Measurements from ENCODE around the gene CD38. TPM values are rescaled to one million over a fixed set of nuclear protein-coding genes. Genes with fewer than 3 reads are reported as not detected.
"Not testable (repeated sequence)": the region's sequence is repeated elsewhere in the genome, so short reads cannot be mapped to it uniquely, and the experiment has no call there.

CD38 gene
- total RNA-seq (not detected in 2 replicates), polyA plus RNA-seq (0.69 TPM in 1 of 2 replicates, not detected in the other)

DNA sequence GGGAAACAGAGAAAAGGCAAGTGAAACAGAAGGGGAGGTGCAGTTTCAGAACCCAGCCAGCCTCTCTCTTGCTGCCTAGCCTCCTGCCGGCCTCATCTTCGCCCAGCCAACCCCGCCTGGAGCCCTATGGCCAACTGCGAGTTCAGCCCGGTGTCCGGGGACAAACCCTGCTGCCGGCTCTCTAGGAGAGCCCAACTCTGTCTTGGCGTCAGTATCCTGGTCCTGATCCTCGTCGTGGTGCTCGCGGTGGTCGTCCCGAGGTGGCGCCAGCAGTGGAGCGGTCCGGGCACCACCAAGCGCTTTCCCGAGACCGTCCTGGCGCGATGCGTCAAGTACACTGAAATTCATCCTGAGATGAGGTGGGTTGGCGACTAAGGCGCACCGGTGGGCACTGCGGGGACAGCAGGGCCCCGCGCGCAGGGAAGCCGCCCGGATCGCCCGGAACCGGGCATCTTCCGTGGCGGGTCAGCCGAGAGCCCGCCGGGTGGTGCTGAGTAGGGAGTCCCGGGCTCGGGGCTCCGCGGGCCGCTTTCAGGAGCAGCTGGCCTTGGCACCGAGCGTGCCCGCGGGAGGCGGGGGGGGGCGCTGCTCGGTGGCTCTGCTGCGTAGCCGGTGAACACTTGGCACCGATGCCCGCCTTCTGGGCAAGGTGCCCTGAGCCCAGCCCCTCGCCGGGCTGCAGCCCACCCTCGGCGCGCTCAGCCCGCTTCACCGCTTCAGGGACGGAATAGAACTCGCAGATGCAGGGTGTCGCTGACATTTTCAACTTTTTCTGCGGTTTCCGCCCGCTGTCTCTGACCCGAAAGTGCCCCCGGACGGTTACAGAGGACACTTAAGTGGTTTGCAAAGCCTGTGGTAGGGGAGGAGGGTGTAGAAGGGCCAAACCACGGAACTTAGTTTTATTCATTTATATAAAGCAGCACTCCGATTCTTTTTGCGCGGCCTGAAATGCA is at the start of gene CD38:
Gene CD38 (plus strand): TSS at position 40 of the 953 bp plus-strand sequence. CDS start 87 bp downstream, at position 127.
- no peaks in the 10 kb centered on the region for H3K36me3 ChIP-seq
- H3K4me1 ChIP-seq (ENCODE audit: low read depth): no peaks in the 10 kb centered on the region
- TF ChIP-seq CTCF (IDR thresholded peaks at IDR 0.05; ENCODE audit: low read depth, low read length): no peak
- H3K27me3 ChIP-seq: peaks cover 82% of the 10 kb centered on the region
- peak within 1 kb of the TSS; percentile 33 for H3K4me3 ChIP-seq
- H3K9me3 ChIP-seq (ENCODE audit: low read depth): no peaks in the 10 kb centered on the region
- peak; percentile 29 to 32 for DNase-seq (ENCODE audit: low read depth in 1 of 2, low spot score in 1 of 2)
- no peak within 1 kb of the TSS for H3K27ac ChIP-seq

DNA sequence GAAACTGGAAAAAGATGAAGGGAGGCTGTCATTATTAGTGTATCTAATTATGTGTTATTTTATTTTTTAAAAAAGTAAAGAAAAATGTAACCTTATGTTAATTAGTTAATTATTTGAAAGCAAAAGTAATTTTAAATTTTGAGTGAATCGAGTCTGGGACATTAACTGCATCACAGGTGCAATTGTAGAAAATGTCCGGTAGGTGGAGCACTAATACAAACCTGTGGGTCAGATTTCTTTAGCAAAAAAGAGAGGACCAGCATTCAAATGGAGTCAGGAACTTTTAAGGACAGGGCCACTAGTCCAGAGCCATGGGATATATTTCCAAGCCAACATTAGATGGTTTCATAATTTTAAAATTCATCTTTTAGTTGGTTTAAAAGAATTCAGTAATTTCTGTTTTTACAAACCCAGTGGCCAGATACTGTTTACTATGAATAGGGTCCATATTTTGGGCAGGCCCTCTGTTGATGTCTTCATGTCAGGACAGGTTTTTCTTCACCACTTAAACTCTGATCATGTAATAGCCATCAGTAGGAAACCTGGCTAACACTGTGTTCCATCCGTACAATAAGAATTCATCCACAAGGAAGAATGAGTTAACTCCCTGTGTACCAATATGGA is 48.1 kb upstream of the CD38 start:
- TF ChIP-seq CTCF (IDR thresholded peaks at IDR 0.05; ENCODE audit: low read depth, low read length): peak; percentile 77
- Histone ChIP-seq H3K9me3 (ENCODE audit: low read depth) (no peaks in the 10 kb centered on the region), H3K4me1 (ENCODE audit: low read depth) (no peaks in the 10 kb centered on the region), H3K27ac (no peak overlapping the region), H3K36me3 (no peaks in the 10 kb centered on the region), H3K4me3 (no peak overlapping the region), H3K27me3 (no peaks in the 10 kb centered on the region)
- peak; percentile 65 to 69 for DNase-seq (ENCODE audit: low read depth in 1 of 2, low spot score in 1 of 2)

GRCh38 chr4:15733061-15733460 is 45.1 kb upstream of the CD38 start:
- H3K9me3 ChIP-seq (ENCODE audit: low read depth); H3K4me1 ChIP-seq (ENCODE audit: low read depth); H3K36me3 ChIP-seq; H3K4me3 ChIP-seq; H3K27me3 ChIP-seq; H3K27ac ChIP-seq; DNase-seq (ENCODE audit: low read depth in 1 of 2, low spot score in 1 of 2): not testable (repeated sequence)

- TF ChIP-seq CTCF (IDR thresholded peaks at IDR 0.05; ENCODE audit: low read depth, low read length): no peak
- H3K9me3 ChIP-seq (ENCODE audit: low read depth): no peaks in the 10 kb centered on the region
- H3K36me3 ChIP-seq: no peaks in the 10 kb centered on the region
- H3K4me3 ChIP-seq: no peak overlapping the region
- DNase-seq (ENCODE audit: low read depth in 1 of 2, low spot score in 1 of 2): no peak
- no peaks in the 10 kb centered on the region for H3K4me1 ChIP-seq (ENCODE audit: low read depth)
- H3K27me3 ChIP-seq: no peaks in the 10 kb centered on the region
- no peak overlapping the region for H3K27ac ChIP-seq
These were observed 42.6 kb upstream of the CD38 start for GRCh38 chr4:15735536-15735935.

DNA sequence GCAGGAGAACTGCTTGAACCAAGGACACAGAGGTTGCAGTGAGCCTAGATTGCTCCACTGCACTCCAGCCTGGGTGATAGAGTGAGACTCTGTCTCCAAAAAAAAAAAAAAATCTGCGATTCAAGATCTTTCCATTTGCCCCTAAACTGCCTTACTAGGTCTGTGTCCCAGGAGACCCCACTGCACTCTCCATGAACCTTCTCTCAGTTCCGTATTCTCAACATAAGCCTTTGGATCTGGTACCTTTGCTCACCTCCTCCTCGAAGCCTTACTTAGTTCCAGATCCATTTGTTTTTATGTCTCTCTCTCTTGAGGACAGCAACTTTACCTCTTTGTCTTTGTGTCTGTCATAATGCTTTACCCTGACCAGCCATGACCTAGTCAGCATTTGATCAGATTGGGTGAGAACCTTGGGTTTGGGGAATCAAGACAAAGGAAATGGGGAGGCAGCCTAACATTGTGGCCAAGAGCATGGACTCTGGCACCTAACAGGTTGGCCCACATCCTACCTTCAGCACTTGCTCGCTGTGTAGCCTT is 41.5 kb upstream of the CD38 start:
- Histone ChIP-seq H3K27me3 (no peaks in the 10 kb centered on the region), H3K36me3 (no peaks in the 10 kb centered on the region), H3K4me1 (ENCODE audit: low read depth) (no peaks in the 10 kb centered on the region), H3K9me3 (ENCODE audit: low read depth) (no peaks in the 10 kb centered on the region), H3K27ac (no peak overlapping the region), H3K4me3 (no peak overlapping the region)
- DNase-seq (ENCODE audit: low read depth in 1 of 2, low spot score in 1 of 2): no peak
- TF ChIP-seq CTCF (IDR thresholded peaks at IDR 0.05; ENCODE audit: low read depth, low read length): no peak

All from cardiac muscle cell (in vitro differentiated cells and primary cell).